ENCODE measurements around the gene GPR150. TPM values are rescaled to one million over a fixed set of nuclear protein-coding genes. Genes with fewer than 3 reads are reported as not detected.
A peak's percentile ranks its signal among the peaks of the same experiment; 100 is the strongest.
"Not testable (repeated sequence)": the region's sequence is repeated elsewhere in the genome, so short reads cannot be mapped to it uniquely, and the experiment has no call there.

GPR150 gene
- total RNA-seq, 1 experiment from 2014 or later: not detected

GRCh38 chr5:95631991-95632675 lies 12.2 kb downstream of the GPR150 start:
- no peak overlapping the region for H3K4me2 ChIP-seq (ENCODE audit: low read length)
- peaks cover 16% of the 10 kb centered on the region for H3K4me1 ChIP-seq (ENCODE audit: insufficient read depth, low read length)
- intact Hi-C loops (cut with micrococcal nuclease): no loop called here
- H2AFZ ChIP-seq (ENCODE audit: low read length): peak overlapping the region; percentile 81
- no peak overlapping the region for H3K4me3 ChIP-seq (ENCODE audit: low read length)
- ChIA-PET CTCF (interaction anchor here (0.6 kb wide), 1 partner anchor 192 kb away, joined by 3 read pairs; no protein-coding TSS in a partner anchor), POLR2A (ENCODE audit: unreplicated experiment) (no interaction called here)
- H3K79me2 ChIP-seq (ENCODE audit: low read length): no peaks in the 10 kb centered on the region
- no peak for TF ChIP-seq EZH2phosphoT487 (IDR thresholded peaks at IDR 0.05; ENCODE audit: borderline replicate concordance, low read length)
- TF ChIP-seq EZH2 (IDR thresholded peaks at IDR 0.05; ENCODE audit: low read length, unreplicated experiment): no peak
- TF ChIP-seq CTCF (conservative IDR thresholded peaks at IDR 0.05; ENCODE audit: low read depth, low read length): no peak
- H4K20me1 ChIP-seq (ENCODE audit: low read length): no peaks in the 10 kb centered on the region
- H3K27me3 ChIP-seq (ENCODE audit: low read length): no peaks in the 10 kb centered on the region
- no peaks in the 10 kb centered on the region for H3K36me3 ChIP-seq (ENCODE audit: low read depth, low read length)
- no TSS peak for BruUV-seq (replicated peaks)
- H3K27ac ChIP-seq (ENCODE audit: low read length): peak overlapping the region; percentile 1
- no peak overlapping the region for H3K9ac ChIP-seq (ENCODE audit: low read length)
- H3K9me3 ChIP-seq (ENCODE audit: low read length): no peaks in the 10 kb centered on the region
- DNase-seq (peak; percentile 60), ATAC-seq (peak; percentile 83)
- H3K9me2 ChIP-seq (replicated peaks; ENCODE audit: low read length): no peaks in the 10 kb centered on the region
- no peaks in the 10 kb centered on the region for H3F3A ChIP-seq (ENCODE audit: low read length, unreplicated experiment)

- intact Hi-C loops (cut with micrococcal nuclease); H3K9me3 ChIP-seq (ENCODE audit: low read length); H3F3A ChIP-seq (ENCODE audit: low read length, unreplicated experiment); H3K4me2 ChIP-seq (ENCODE audit: low read length); H2AFZ ChIP-seq (ENCODE audit: low read length); H3K9ac ChIP-seq (ENCODE audit: low read length); H4K20me1 ChIP-seq (ENCODE audit: low read length); POLR2A ChIA-PET (ENCODE audit: unreplicated experiment); H3K4me3 ChIP-seq (ENCODE audit: low read length); H3K27ac ChIP-seq (ENCODE audit: low read length); H3K36me3 ChIP-seq (ENCODE audit: low read depth, low read length); CTCF ChIA-PET; H3K27me3 ChIP-seq (ENCODE audit: low read length); H3K79me2 ChIP-seq (ENCODE audit: low read length); DNase-seq; ATAC-seq; BruUV-seq (replicated peaks); H3K9me2 ChIP-seq (replicated peaks; ENCODE audit: low read length): not testable (repeated sequence)
- peaks cover 16% of the 10 kb centered on the region for H3K4me1 ChIP-seq (ENCODE audit: insufficient read depth, low read length)
Measured at GRCh38 chr5:95632942-95633341, 13.1 kb downstream of the GPR150 start.

- no peaks in the 10 kb centered on the region for H3K27me3 ChIP-seq (ENCODE audit: low read length)
- ChIA-PET CTCF (no interaction called here), POLR2A (ENCODE audit: unreplicated experiment) (no interaction called here)
- no peak for TF ChIP-seq EZH2 (IDR thresholded peaks at IDR 0.05; ENCODE audit: low read length, unreplicated experiment)
- TF ChIP-seq EZH2phosphoT487 (IDR thresholded peaks at IDR 0.05; ENCODE audit: borderline replicate concordance, low read length): no peak
- TF ChIP-seq CTCF (conservative IDR thresholded peaks at IDR 0.05; ENCODE audit: low read depth, low read length): no peak
- no peaks in the 10 kb centered on the region for H3F3A ChIP-seq (ENCODE audit: low read length, unreplicated experiment)
- H3K4me2 ChIP-seq (ENCODE audit: low read length): no peak overlapping the region
- H3K27ac ChIP-seq (ENCODE audit: low read length): no peak overlapping the region
- H3K36me3 ChIP-seq (ENCODE audit: low read depth, low read length): no peaks in the 10 kb centered on the region
- peaks cover 16% of the 10 kb centered on the region for H3K4me1 ChIP-seq (ENCODE audit: insufficient read depth, low read length)
- H3K9me2 ChIP-seq (replicated peaks; ENCODE audit: low read length): no peaks in the 10 kb centered on the region
- ATAC-seq: no peak
- H3K79me2 ChIP-seq (ENCODE audit: low read length): no peaks in the 10 kb centered on the region
- intact Hi-C loops (cut with micrococcal nuclease): no loop called here
- H3K9ac ChIP-seq (ENCODE audit: low read length): no peak overlapping the region
- no peak overlapping the region for H3K4me3 ChIP-seq (ENCODE audit: low read length)
- no peaks in the 10 kb centered on the region for H3K9me3 ChIP-seq (ENCODE audit: low read length)
- no peak overlapping the region for H2AFZ ChIP-seq (ENCODE audit: low read length)
- no peak for DNase-seq
- no peaks in the 10 kb centered on the region for H4K20me1 ChIP-seq (ENCODE audit: low read length)
- no TSS peak for BruUV-seq (replicated peaks)
Measured at GRCh38 chr5:95633671-95634070, 13.8 kb downstream of the GPR150 start.
